ENCODE data around the gene GMEB2.
"Not testable (repeated sequence)": the region's sequence is repeated elsewhere in the genome, so short reads cannot be mapped to it uniquely, and the experiment has no call there.

The GMEB2 gene

GRCh38 chr20:63656451-63656850, 29.6 kb upstream of the GMEB2 start:
- no peak for DNase-seq

- no peak for DNase-seq
Measured at GRCh38 chr20:63655249-63655648, 28.3 kb upstream of the GMEB2 start.

- DNase-seq: no peak
Measured at GRCh38 chr20:63653974-63654668, 27.2 kb upstream of the GMEB2 start.

- peak; percentile 71 for DNase-seq
Measured at GRCh38 chr20:63653041-63653973, 26.4 kb upstream of the GMEB2 start, which contains the start of gene STMN3. STMN3 (minus strand) TSS chr20:63653424; CDS start chr20:63653345, 79 bp downstream.

- peak; percentile 31 for DNase-seq
Measured at GRCh38 chr20:63652192-63652980, 25.5 kb upstream of the GMEB2 start.

- DNase-seq: no peak
Measured at GRCh38 chr20:63651942-63652191, 25.0 kb upstream of the GMEB2 start.

- not testable (repeated sequence) for DNase-seq
Measured at GRCh38 chr20:63650486-63650885, 23.6 kb upstream of the GMEB2 start.

- no peak for DNase-seq
Measured at GRCh38 chr20:63648895-63649589, 22.1 kb upstream of the GMEB2 start.

- DNase-seq: no peak
Measured at GRCh38 chr20:63648190-63648589, 21.3 kb upstream of the GMEB2 start.

- DNase-seq: no peak
Measured at GRCh38 chr20:63645218-63645617, 18.3 kb upstream of the GMEB2 start.

GRCh38 chr20:63643946-63644345, 17.0 kb upstream of the GMEB2 start:
- no peak for DNase-seq

- no peak for DNase-seq
Measured at GRCh38 chr20:63643499-63643898, 16.6 kb upstream of the GMEB2 start.

- DNase-seq: no peak
Measured at GRCh38 chr20:63642527-63643247, 15.8 kb upstream of the GMEB2 start.

- peak; percentile 91 for DNase-seq
Measured at GRCh38 chr20:63641792-63642523, 15.1 kb upstream of the GMEB2 start.

- no peak for DNase-seq
Measured at GRCh38 chr20:63641146-63641791, 14.4 kb upstream of the GMEB2 start.

- not testable (repeated sequence) for DNase-seq
Measured at GRCh38 chr20:63640686-63641085, 13.8 kb upstream of the GMEB2 start.

GRCh38 chr20:63640086-63640485, 13.2 kb upstream of the GMEB2 start:
- DNase-seq: no peak

- DNase-seq: no peak
Measured at GRCh38 chr20:63639093-63639975, 12.4 kb upstream of the GMEB2 start.

GRCh38 chr20:63636752-63637628, 10.1 kb upstream of the GMEB2 start:
- DNase-seq: no peak

Data from NCI-H2029 (cell line).